KMS-11 (cell line): ENCODE data around the gene LINGO1.

Experiments
- H2AFZ ChIP-seq: fragments of 200-600 bp; sonication (generic); 2 replicates; pipeline ENCODE4 v1.6.1; 2016; ENCODE audit warnings: antibody characterized with exemption, mixed run types, low read depth
- H3K27ac ChIP-seq: fragments of 200-600 bp; sonication (generic); 2 replicates; pipeline ENCODE4 v1.6.1; 2016; ENCODE audit warnings: mild to moderate bottlenecking, mixed run types
- H3K27me3 ChIP-seq: fragments of 200-600 bp; sonication (generic); 2 replicates; pipeline ENCODE4 v1.6.1; 2017; ENCODE audit warnings: mild to moderate bottlenecking, low read depth, mixed run types, moderate library complexity; ENCODE audit not compliant: insufficient read depth
- H3K36me3 ChIP-seq: fragments of 200-600 bp; sonication (generic); 2 replicates; pipeline ENCODE4 v1.6.1; 2017; ENCODE audit warnings: mild to moderate bottlenecking, mixed run types; ENCODE audit not compliant: insufficient read depth
- H3K4me1 ChIP-seq: fragments of 200-600 bp; sonication (generic); 2 replicates; pipeline ENCODE4 v1.6.1; 2016; ENCODE audit warnings: mild to moderate bottlenecking, low read depth, mixed run types; ENCODE audit not compliant: poor library complexity, severe bottlenecking
- H3K4me2 ChIP-seq: fragments of 200-600 bp; sonication (generic); 2 replicates; pipeline ENCODE4 v1.7.0; 2016; ENCODE audit warnings: mild to moderate bottlenecking, mixed run types
- H3K4me3 ChIP-seq: fragments of 200-600 bp; sonication (generic); IDR thresholded peaks from 2 replicates; pipeline ENCODE4 v1.6.1; 2017; ENCODE audit warnings: low read depth, low read length, mixed read lengths; ENCODE audit not compliant: insufficient read depth
- H3K79me2 ChIP-seq: fragments of 200-600 bp; sonication (generic); 2 replicates; pipeline ENCODE4 v1.6.1; 2016; ENCODE audit warnings: low read depth, mixed run types; ENCODE audit not compliant: insufficient read depth
- H3K9ac ChIP-seq: fragments of 200-600 bp; sonication (generic); 2 replicates; pipeline ENCODE4 v1.6.1; 2016; ENCODE audit warnings: mild to moderate bottlenecking, mixed run types
- H4K20me1 ChIP-seq: fragments of 200-600 bp; sonication (generic); 2 replicates; pipeline ENCODE4 v1.6.1; 2016; ENCODE audit warnings: mild to moderate bottlenecking, mixed run types; ENCODE audit not compliant: insufficient read depth
- CTCF ChIP-seq: fragments of 200-600 bp; sonication (generic); conservative IDR thresholded peaks from 2 replicates; pipeline ENCODE4 v1.6.1; 2017; ENCODE audit warnings: low read depth, mild to moderate bottlenecking, antibody characterized with exemption, low read length, moderate library complexity, mixed read lengths

The LINGO1 gene

GRCh38 chr15:77578641-77579372, 53.9 kb downstream of the LINGO1 start:
- TF ChIP-seq CTCF: no peak
- no peaks in the 10 kb centered on the region for H3K4me1 ChIP-seq
- H3K36me3 ChIP-seq: no peaks in the 10 kb centered on the region
- no peak overlapping the region for H3K9ac ChIP-seq
- H3K27me3 ChIP-seq: peaks cover 44% of the 10 kb centered on the region
- no peak overlapping the region for H3K27ac ChIP-seq
- no peak overlapping the region for H3K4me2 ChIP-seq
- H4K20me1 ChIP-seq: no peaks in the 10 kb centered on the region
- H3K4me3 ChIP-seq: no peak overlapping the region
- H2AFZ ChIP-seq: no peak overlapping the region
- H3K79me2 ChIP-seq: no peaks in the 10 kb centered on the region

- H3K4me3 ChIP-seq: no peak overlapping the region
- TF ChIP-seq CTCF: no peak
- H2AFZ ChIP-seq: no peak overlapping the region
- H3K27ac ChIP-seq: no peak overlapping the region
- no peak overlapping the region for H3K4me2 ChIP-seq
- H3K79me2 ChIP-seq: no peaks in the 10 kb centered on the region
- H4K20me1 ChIP-seq: no peaks in the 10 kb centered on the region
- H3K9ac ChIP-seq: no peak overlapping the region
- H3K27me3 ChIP-seq: peaks cover 45% of the 10 kb centered on the region; the same call in 1 of the 2 replicates
- H3K36me3 ChIP-seq: no peaks in the 10 kb centered on the region
- H3K4me1 ChIP-seq: no peaks in the 10 kb centered on the region
Observed at GRCh38 chr15:77577366-77577950, 55.3 kb downstream of the LINGO1 start.

- H3K27ac ChIP-seq: no peak overlapping the region
- no peaks in the 10 kb centered on the region for H3K36me3 ChIP-seq
- no peaks in the 10 kb centered on the region for H4K20me1 ChIP-seq
- no peak for TF ChIP-seq CTCF
- H3K4me3 ChIP-seq: no peak overlapping the region
- no peaks in the 10 kb centered on the region for H3K4me1 ChIP-seq
- no peak overlapping the region for H2AFZ ChIP-seq
- no peak overlapping the region for H3K4me2 ChIP-seq
- no peak overlapping the region for H3K9ac ChIP-seq
- H3K27me3 ChIP-seq: peaks cover 45% of the 10 kb centered on the region; the same call in 1 of the 2 replicates
- no peaks in the 10 kb centered on the region for H3K79me2 ChIP-seq
Observed at GRCh38 chr15:77576538-77576937, 56.2 kb downstream of the LINGO1 start.

- H3K4me2 ChIP-seq: no peak overlapping the region
- TF ChIP-seq CTCF: no peak
- no peak overlapping the region for H3K9ac ChIP-seq
- no peaks in the 10 kb centered on the region for H3K36me3 ChIP-seq
- H3K4me3 ChIP-seq: no peak overlapping the region
- peaks cover 45% of the 10 kb centered on the region; the same call in 1 of the 2 replicates for H3K27me3 ChIP-seq
- H3K79me2 ChIP-seq: no peaks in the 10 kb centered on the region
- H3K4me1 ChIP-seq: no peaks in the 10 kb centered on the region
- H3K27ac ChIP-seq: no peak overlapping the region
- no peaks in the 10 kb centered on the region for H4K20me1 ChIP-seq
- no peak overlapping the region for H2AFZ ChIP-seq
Observed at GRCh38 chr15:77575203-77575934, 57.3 kb downstream of the LINGO1 start.
